Measurements from ENCODE around the gene NUPR2. TPM values are rescaled to one million over a fixed set of nuclear protein-coding genes. Genes with fewer than 3 reads are reported as not detected.
"Not testable (repeated sequence)": the region's sequence is repeated elsewhere in the genome, so short reads cannot be mapped to it uniquely, and the experiment has no call there.

The NUPR2 gene
- total and polyA plus RNA-seq, 3 experiments from 2014 or later, result not detected

GRCh38 chr7:56081626-56082340 lies 34.4 kb downstream of the NUPR2 start:
- H3K4me3 ChIP-seq (ENCODE audit: low read length), result no peak overlapping the region
- no peaks in the 10 kb centered on the region for H3K27me3 Mint-ChIP-seq
- H3K36me3 Mint-ChIP-seq, result peaks cover 0 to 59% (median 7%) of the 10 kb centered on the region in 3 donors
- H3K36me3 ChIP-seq (ENCODE audit: insufficient read depth, low read length), result no peaks in the 10 kb centered on the region
- CTCF ChIA-PET, result no interaction called here
- H3K27ac ChIP-seq (ENCODE audit: low read depth, low read length), result no peak overlapping the region
- H3K4me1 ChIP-seq (ENCODE audit: insufficient read depth, low read length), result no peaks in the 10 kb centered on the region
- H3K27me3 ChIP-seq (ENCODE audit: insufficient read depth, low read length, poor library complexity, severe bottlenecking), result no peaks in the 10 kb centered on the region
- no peak overlapping the region for H3K27ac Mint-ChIP-seq
- no peaks in the 10 kb centered on the region for H3K4me1 Mint-ChIP-seq
- no peak overlapping the region for H3K4me3 Mint-ChIP-seq
- H3K9me3 ChIP-seq (ENCODE audit: low read length), result no peaks in the 10 kb centered on the region
- POLR2A ChIA-PET, result no interaction called here
- no peak for DNase-seq
- no peaks in the 10 kb centered on the region for H3K9me3 Mint-ChIP-seq

DNA sequence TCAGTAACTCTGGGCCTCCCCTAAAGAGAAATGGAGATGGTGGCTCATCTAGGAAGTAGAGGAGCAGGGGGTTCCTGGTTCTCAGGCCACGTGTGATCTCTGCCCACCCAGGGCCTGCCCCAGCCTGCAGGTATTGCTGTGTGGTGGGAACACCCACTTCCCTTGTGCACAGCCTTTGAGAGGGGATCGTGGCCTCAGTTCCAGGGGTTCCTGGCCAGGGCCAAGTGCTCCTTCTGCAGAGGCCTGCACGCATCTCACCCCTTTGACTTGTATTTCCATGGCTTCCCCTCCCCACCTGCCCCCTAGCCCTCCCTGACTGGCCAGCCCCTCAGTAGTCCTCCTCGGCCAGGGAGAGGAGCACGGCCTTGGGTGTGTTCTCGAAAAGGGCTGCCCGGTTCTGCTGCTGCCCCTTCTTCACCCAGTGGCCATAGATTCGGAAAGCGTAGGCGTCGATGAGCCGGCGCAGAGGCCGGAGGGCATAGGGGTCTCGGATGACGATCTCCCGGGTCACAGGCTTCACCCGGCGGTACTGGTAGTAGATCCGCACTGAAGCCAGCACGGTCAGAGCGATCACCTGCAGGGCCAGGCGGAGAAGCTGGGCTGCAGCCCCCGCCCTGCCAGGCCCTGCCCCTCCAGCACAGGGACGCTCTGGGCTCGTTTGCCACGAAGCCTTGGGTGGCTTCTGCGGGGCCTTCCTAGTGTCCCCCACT lies 35.3 kb downstream of the NUPR2 start:
- H3K27ac ChIP-seq (ENCODE audit: low read depth, low read length); H3K9me3 Mint-ChIP-seq; CTCF ChIA-PET: not testable (repeated sequence)

DNA sequence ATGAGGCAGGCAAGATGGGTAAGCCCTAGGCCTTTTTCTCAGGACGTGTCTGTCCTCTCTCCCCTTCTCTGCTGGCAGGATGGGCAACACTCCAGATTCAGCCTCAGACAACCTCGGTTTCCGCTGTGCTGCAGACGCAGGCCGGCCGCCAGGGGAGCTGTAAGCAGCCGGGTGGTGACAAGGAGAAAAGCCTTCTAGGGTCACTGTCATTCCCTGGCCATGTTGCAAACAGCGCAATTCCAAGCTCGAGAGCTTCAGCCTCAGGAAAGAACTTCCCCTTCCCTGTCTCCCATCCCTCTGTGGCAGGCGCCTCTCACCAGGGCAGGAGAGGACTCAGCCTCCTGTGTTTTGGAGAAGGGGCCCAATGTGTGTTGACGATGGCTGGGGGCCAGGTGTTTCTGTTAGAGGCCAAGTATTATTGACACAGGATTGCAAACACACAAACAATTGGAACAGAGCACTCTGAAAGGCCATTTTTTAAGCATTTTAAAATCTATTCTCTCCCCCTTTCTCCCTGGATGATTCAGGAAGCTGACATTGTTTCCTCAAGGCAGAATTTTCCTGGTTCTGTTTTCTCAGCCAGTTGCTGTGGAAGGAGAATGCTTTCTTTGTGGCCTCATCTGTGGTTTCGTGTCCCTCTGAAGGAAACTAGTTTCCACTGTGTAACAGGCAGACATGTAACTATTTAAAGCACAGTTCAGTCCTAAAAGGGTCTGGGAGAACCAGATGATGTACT lies 36.6 kb downstream of the NUPR2 start:
- peaks cover 0 to 56% (median 5%) of the 10 kb centered on the region in 3 donors for H3K36me3 Mint-ChIP-seq
- no peak overlapping the region for H3K4me3 ChIP-seq (ENCODE audit: low read length)
- H3K27me3 ChIP-seq (ENCODE audit: insufficient read depth, low read length, poor library complexity, severe bottlenecking), result no peaks in the 10 kb centered on the region
- no peaks in the 10 kb centered on the region for H3K4me1 ChIP-seq (ENCODE audit: insufficient read depth, low read length)
- no peaks in the 10 kb centered on the region for H3K9me3 Mint-ChIP-seq
- CTCF ChIA-PET, result no interaction called here
- H3K27ac ChIP-seq (ENCODE audit: low read depth, low read length), result no peak overlapping the region
- POLR2A ChIA-PET, result no interaction called here
- no peaks in the 10 kb centered on the region for H3K27me3 Mint-ChIP-seq
- H3K4me3 Mint-ChIP-seq, result no peak overlapping the region
- H3K36me3 ChIP-seq (ENCODE audit: insufficient read depth, low read length), result no peaks in the 10 kb centered on the region
- DNase-seq, result no peak
- H3K9me3 ChIP-seq (ENCODE audit: low read length), result no peaks in the 10 kb centered on the region
- H3K4me1 Mint-ChIP-seq, result no peaks in the 10 kb centered on the region
- H3K27ac Mint-ChIP-seq, result peak overlapping the region in 2 of 8 donors; percentile 23 to 27

More for the DNA sequence above, 35.3 kb downstream of the NUPR2 start:
- H3K36me3 ChIP-seq (ENCODE audit: insufficient read depth, low read length); H3K9me3 ChIP-seq (ENCODE audit: low read length); H3K4me3 ChIP-seq (ENCODE audit: low read length); H3K4me1 ChIP-seq (ENCODE audit: insufficient read depth, low read length); DNase-seq; H3K4me3 Mint-ChIP-seq; H3K27me3 Mint-ChIP-seq; POLR2A ChIA-PET; H3K27me3 ChIP-seq (ENCODE audit: insufficient read depth, low read length, poor library complexity, severe bottlenecking); H3K4me1 Mint-ChIP-seq: not testable (repeated sequence)
- Mint-ChIP-seq H3K36me3 (peaks cover 0 to 56% (median 5%) of the 10 kb centered on the region in 3 donors), H3K27ac (peak overlapping the region in 3 of 8 donors; percentile 10 to 51 (median 45))

- Mint-ChIP-seq H3K27me3 (no peaks in the 10 kb centered on the region), H3K4me1 (peaks cover 4 to 5% (median 5%) of the 10 kb centered on the region in 3 donors), H3K4me3 (no peak overlapping the region), H3K36me3 (peaks cover 0 to 58% (median 7%) of the 10 kb centered on the region in 3 donors), H3K9me3 (no peaks in the 10 kb centered on the region), H3K27ac (no peak overlapping the region)
- DNase-seq, result no peak
- CTCF ChIA-PET, result interaction anchor here (0.7 to 1.3 kb wide), 2 partner anchors 72 to 437 kb away, joined by 3 read pairs; no protein-coding TSS in a partner anchor
- Histone ChIP-seq H3K27me3 (ENCODE audit: insufficient read depth, low read length, poor library complexity, severe bottlenecking) (no peaks in the 10 kb centered on the region), H3K27ac (ENCODE audit: low read depth, low read length) (no peak overlapping the region), H3K36me3 (ENCODE audit: insufficient read depth, low read length) (no peaks in the 10 kb centered on the region), H3K4me1 (ENCODE audit: insufficient read depth, low read length) (no peaks in the 10 kb centered on the region), H3K9me3 (ENCODE audit: low read length) (no peaks in the 10 kb centered on the region), H3K4me3 (ENCODE audit: low read length) (no peak overlapping the region)
- POLR2A ChIA-PET, result no interaction called here
These were observed 38.0 kb downstream of the NUPR2 start for GRCh38 chr7:56078196-56078595.

- no peaks in the 10 kb centered on the region for H3K27me3 Mint-ChIP-seq
- H3K9me3 Mint-ChIP-seq, result no peaks in the 10 kb centered on the region
- H3K4me3 ChIP-seq (ENCODE audit: low read length), result no peak overlapping the region
- H3K27me3 ChIP-seq (ENCODE audit: insufficient read depth, low read length, poor library complexity, severe bottlenecking), result no peaks in the 10 kb centered on the region
- ChIA-PET CTCF (interaction anchor here (1.3 kb wide), 1 partner anchor 71 kb away, joined by 3 read pairs; no protein-coding TSS in a partner anchor), POLR2A (no interaction called here)
- H3K27ac ChIP-seq (ENCODE audit: low read depth, low read length), result no peak overlapping the region
- peaks cover 5 to 8% (median 8%) of the 10 kb centered on the region in 3 donors for H3K4me1 Mint-ChIP-seq
- DNase-seq, result no peak
- H3K36me3 Mint-ChIP-seq, result peaks cover 0 to 62% (median 10%) of the 10 kb centered on the region in 3 donors
- H3K9me3 ChIP-seq (ENCODE audit: low read length), result no peaks in the 10 kb centered on the region
- H3K27ac Mint-ChIP-seq, result peak overlapping the region in 1 of 8 donors; percentile 47
- no peaks in the 10 kb centered on the region for H3K4me1 ChIP-seq (ENCODE audit: insufficient read depth, low read length)
- H3K4me3 Mint-ChIP-seq, result no peak overlapping the region
- H3K36me3 ChIP-seq (ENCODE audit: insufficient read depth, low read length), result peaks cover 4% of the 10 kb centered on the region
These were observed 38.5 kb downstream of the NUPR2 start for GRCh38 chr7:56077681-56078080.

DNA sequence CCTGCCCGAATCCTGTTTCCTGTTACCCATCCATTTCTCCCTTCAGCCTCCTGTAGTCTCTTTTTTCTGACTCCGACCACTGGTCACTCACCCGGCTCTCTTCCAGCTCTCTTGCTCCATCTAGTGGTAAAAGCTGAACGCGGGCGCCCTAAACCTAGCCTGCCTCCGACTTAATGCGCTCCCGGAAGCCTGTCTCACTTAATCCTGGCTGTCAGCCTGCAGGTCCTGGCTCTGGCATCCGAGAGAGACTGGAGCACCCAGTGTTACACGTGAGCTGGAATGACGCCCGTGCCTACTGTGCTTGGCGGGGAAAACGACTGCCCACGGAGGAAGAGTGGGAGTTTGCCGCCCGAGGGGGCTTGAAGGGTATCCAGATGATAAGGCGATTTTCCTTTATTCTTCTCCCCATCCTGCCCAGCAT lies 41.8 kb downstream of the NUPR2 start:
- Mint-ChIP-seq H3K27ac (peak overlapping the region in 3 of 8 donors; percentile 28 to 29 (median 29)), H3K9me3 (no peaks in the 10 kb centered on the region), H3K4me1 (peaks cover 5 to 8% (median 8%) of the 10 kb centered on the region in 3 donors), H3K27me3 (no peaks in the 10 kb centered on the region), H3K4me3 (peak overlapping the region in 1 of 7 donors; percentile 3), H3K36me3 (peaks cover 4 to 48% (median 12%) of the 10 kb centered on the region in 3 donors)
- H3K9me3 ChIP-seq (ENCODE audit: low read length), result no peaks in the 10 kb centered on the region
- H3K4me1 ChIP-seq (ENCODE audit: insufficient read depth, low read length), result no peaks in the 10 kb centered on the region
- POLR2A ChIA-PET, result interaction anchor here (0.5 to 1.0 kb wide), 3 partner anchors 110 to 473 kb away, joined by 3 read pairs; partner anchors contain the start of gene NIPSNAP2
- DNase-seq, result peak; percentile 44 to 72 (median 52)
- no peaks in the 10 kb centered on the region for H3K27me3 ChIP-seq (ENCODE audit: insufficient read depth, low read length, poor library complexity, severe bottlenecking)
- no peak overlapping the region for H3K27ac ChIP-seq (ENCODE audit: low read depth, low read length)
- peaks cover 4% of the 10 kb centered on the region for H3K36me3 ChIP-seq (ENCODE audit: insufficient read depth, low read length)
- H3K4me3 ChIP-seq (ENCODE audit: low read length), result no peak overlapping the region
- CTCF ChIA-PET, result interaction anchor here (0.8 to 6.4 kb wide), 20 partner anchors 9 to 448 kb away, joined by 3 to 113 read pairs (median 4); partner anchors contain the start of genes CCT6A, CHCHD2, PSPH and SUMF2

GRCh38 chr7:56066376-56066775 lies 49.8 kb downstream of the NUPR2 start:
- H3K9me3 ChIP-seq (ENCODE audit: low read length); H3K4me3 ChIP-seq (ENCODE audit: low read length); H3K9me3 Mint-ChIP-seq; H3K27me3 Mint-ChIP-seq; H3K27me3 ChIP-seq (ENCODE audit: insufficient read depth, low read length, poor library complexity, severe bottlenecking); H3K27ac ChIP-seq (ENCODE audit: low read depth, low read length); DNase-seq; H3K36me3 ChIP-seq (ENCODE audit: insufficient read depth, low read length): not testable (repeated sequence)
- POLR2A ChIA-PET, result interaction anchor here (1.3 to 2.4 kb wide), 2 partner anchors 15 to 40 kb away, joined by 4 to 15 read pairs; partner anchors contain the start of genes CCT6A, CHCHD2 and PSPH
- H3K4me1 ChIP-seq (ENCODE audit: insufficient read depth, low read length), result peaks cover 15% of the 10 kb centered on the region
- peaks cover 23 to 37% (median 26%) of the 10 kb centered on the region in 3 donors for H3K4me1 Mint-ChIP-seq
- CTCF ChIA-PET, result interaction anchor here (1.9 to 4.6 kb wide), 3 partner anchors 8 to 88 kb away, joined by 4 to 28 read pairs (median 23); partner anchors contain the start of genes CCT6A and PSPH
- peak overlapping the region in 1 of 8 donors; percentile 26 for H3K27ac Mint-ChIP-seq
- H3K36me3 Mint-ChIP-seq, result peaks cover 4 to 57% (median 14%) of the 10 kb centered on the region in 3 donors
- H3K4me3 Mint-ChIP-seq, result peak overlapping the region in 2 of 7 donors; percentile 48 to 66
